HG03060 (cell line): ENCODE results near the gene CLSTN2.
A peak's percentile ranks its signal among the peaks of the same experiment; 100 is the strongest.

Source experiments
- ATAC-seq: cut with Tn5 transposase; IDR thresholded peaks from one replicate; pipeline ENCODE4 v1.9.1; 2021; ENCODE audit warnings: low read depth, moderate number of reproducible peaks; ENCODE audit not compliant: unreplicated experiment

Gene CLSTN2

GRCh38 chr3:140467104-140467577, 532.2 kb downstream of the CLSTN2 start:
- no peak for ATAC-seq

GRCh38 chr3:140467796-140468315, 532.9 kb downstream of the CLSTN2 start:
- ATAC-seq: no peak

- no peak for ATAC-seq
Measured at GRCh38 chr3:140468407-140468806, 533.4 kb downstream of the CLSTN2 start.

GRCh38 chr3:140469491-140469890, 534.5 kb downstream of the CLSTN2 start:
- ATAC-seq: no peak

GRCh38 chr3:140470211-140470610, 535.2 kb downstream of the CLSTN2 start:
- ATAC-seq: no peak

- ATAC-seq: no peak
Measured at GRCh38 chr3:140470962-140471361, 536.0 kb downstream of the CLSTN2 start.

GRCh38 chr3:140472306-140473020, 537.5 kb downstream of the CLSTN2 start:
- no peak for ATAC-seq

GRCh38 chr3:140487566-140487965, 552.6 kb downstream of the CLSTN2 start:
- no peak for ATAC-seq

- no peak for ATAC-seq
Measured at GRCh38 chr3:140493271-140493670, 558.3 kb downstream of the CLSTN2 start.

GRCh38 chr3:140494970-140495369, 560.0 kb downstream of the CLSTN2 start:
- no peak for ATAC-seq

GRCh38 chr3:140497331-140497730, 562.3 kb downstream of the CLSTN2 start:
- ATAC-seq: no peak

- no peak for ATAC-seq
Measured at GRCh38 chr3:140499114-140499757, 564.3 kb downstream of the CLSTN2 start.

- no peak for ATAC-seq
Measured at GRCh38 chr3:140500473-140500872, 565.5 kb downstream of the CLSTN2 start.

GRCh38 chr3:140501061-140501769, 566.2 kb downstream of the CLSTN2 start:
- ATAC-seq: no peak

- no peak for ATAC-seq
Measured at GRCh38 chr3:140501770-140502364, 566.9 kb downstream of the CLSTN2 start.

- ATAC-seq: peak; percentile 55
Measured at GRCh38 chr3:140505213-140505612, 570.2 kb downstream of the CLSTN2 start.

GRCh38 chr3:140505876-140506275, 570.9 kb downstream of the CLSTN2 start:
- no peak for ATAC-seq

GRCh38 chr3:140508550-140508949, 573.6 kb downstream of the CLSTN2 start:
- ATAC-seq: no peak

- no peak for ATAC-seq
Measured at GRCh38 chr3:140509534-140509933, 574.5 kb downstream of the CLSTN2 start.

- ATAC-seq: no peak
Measured at GRCh38 chr3:140510303-140510861, 575.4 kb downstream of the CLSTN2 start.
